NT2/D1 (cell line): Measurements from ENCODE around the gene DYNLT2B.

Source experiments
- SUZ12 ChIP-seq: IDR thresholded peaks from 2 replicates; pipeline ENCODE4 v1.6.1; 2011; ENCODE audit not compliant: insufficient read length, insufficient read depth; ENCODE audit errors: extremely low read depth
- YY1 ChIP-seq: IDR thresholded peaks from 2 replicates; pipeline ENCODE4 v1.6.1; 2011; ENCODE audit not compliant: insufficient read length, insufficient read depth
- ZNF274 ChIP-seq: IDR thresholded peaks from 2 replicates; pipeline ENCODE4 v1.6.1; 2011; ENCODE audit warnings: mild to moderate bottlenecking, low read depth, low read length

DNA sequence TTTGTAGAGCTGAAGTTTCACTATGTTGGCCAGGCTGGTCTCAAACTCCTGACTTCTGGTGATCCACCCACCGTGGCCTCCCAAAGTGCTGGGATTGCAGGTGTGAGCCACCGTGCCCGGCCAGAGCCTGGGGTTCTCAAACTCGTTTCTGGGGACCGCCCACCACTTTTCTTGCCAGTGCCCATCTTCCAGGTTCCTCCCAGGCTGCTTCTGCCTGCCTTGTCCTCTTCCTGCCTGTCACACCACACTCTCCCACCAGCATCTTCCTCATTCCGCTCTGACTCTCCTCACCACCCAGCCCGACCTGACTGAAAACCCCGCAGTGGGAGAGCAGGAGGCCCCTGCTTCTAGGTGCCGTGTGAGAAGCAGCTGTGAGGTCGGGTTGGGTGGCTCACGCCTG lies 3.1 kb upstream of the DYNLT2B start:
- TF ChIP-seq YY1 (no peak), ZNF274 (no peak), SUZ12 (no peak)
